ENCODE measurements around the gene DGCR8.

Gene DGCR8

DNA sequence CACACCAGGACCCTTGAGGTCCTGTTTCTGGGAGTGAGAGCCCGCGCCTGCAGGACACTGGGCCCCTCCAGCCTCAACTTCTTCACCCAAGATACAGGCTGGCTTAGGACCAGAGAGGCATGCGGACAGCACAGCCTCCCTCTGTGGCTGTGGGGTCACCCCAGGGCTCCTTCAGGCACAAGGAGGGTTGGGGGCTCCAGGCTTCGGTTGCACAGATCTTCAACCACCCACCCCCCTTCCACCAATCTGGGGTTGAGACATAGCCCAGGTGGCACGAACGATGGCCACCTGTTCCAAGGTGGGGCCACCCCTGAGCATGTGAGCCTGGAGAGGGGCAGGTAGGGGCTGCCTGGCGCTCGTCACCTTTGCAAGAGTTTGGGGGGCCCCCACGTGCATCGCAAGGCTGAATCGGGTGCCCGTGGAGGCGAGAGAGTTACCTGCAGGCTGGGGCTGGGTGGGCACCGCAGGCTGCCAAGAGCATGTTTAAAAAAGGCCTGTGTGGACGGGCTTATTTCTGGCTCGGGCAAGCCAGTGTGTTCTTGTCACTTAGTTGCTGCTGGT is 52.7 kb downstream of the DGCR8 start:
- no peak for DNase-seq (ENCODE audit: low read depth)
- TF ChIP-seq CTCF (IDR thresholded peaks at IDR 0.05; ENCODE audit: control insufficient read depth, extremely low read depth, insufficient read depth): no peak
- H3K4me3 ChIP-seq (ENCODE audit: low read depth, low read length): peak overlapping the region; percentile 77

DNA sequence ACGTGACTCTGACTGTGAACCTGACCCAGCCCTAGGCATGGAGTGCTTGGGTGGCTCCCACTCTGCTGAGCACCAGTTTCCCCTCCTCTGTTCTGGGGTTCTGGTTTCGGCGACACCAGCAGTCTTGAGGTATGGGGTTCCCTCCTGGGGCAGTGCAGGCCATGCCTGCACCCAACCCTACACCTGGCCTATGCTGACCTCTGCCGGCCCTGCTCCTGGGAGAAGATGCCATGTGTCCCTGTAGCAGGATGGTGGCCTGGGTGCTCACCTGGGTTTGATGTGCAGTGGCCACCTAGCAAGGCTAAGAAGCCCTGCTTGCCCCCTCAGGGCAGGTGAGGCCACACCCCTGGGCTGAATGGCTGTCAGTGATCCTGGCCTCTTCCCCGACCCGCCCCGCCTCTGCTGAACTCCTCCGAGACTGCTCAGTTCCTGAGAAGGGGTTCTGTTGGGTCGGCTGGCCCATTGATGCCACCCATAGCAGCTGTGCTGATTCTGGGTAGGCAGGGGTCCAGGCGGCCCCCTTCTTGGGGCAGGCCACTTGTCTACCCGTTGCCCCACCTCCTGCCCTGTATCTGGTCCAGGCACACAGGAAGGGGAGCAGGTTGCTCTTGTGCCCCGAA is 54.0 kb downstream of the DGCR8 start:
- DNase-seq (ENCODE audit: low read depth): no peak
- H3K4me3 ChIP-seq (ENCODE audit: low read depth, low read length): no peak overlapping the region
- no peak for TF ChIP-seq CTCF (IDR thresholded peaks at IDR 0.05; ENCODE audit: control insufficient read depth, extremely low read depth, insufficient read depth)

DNA sequence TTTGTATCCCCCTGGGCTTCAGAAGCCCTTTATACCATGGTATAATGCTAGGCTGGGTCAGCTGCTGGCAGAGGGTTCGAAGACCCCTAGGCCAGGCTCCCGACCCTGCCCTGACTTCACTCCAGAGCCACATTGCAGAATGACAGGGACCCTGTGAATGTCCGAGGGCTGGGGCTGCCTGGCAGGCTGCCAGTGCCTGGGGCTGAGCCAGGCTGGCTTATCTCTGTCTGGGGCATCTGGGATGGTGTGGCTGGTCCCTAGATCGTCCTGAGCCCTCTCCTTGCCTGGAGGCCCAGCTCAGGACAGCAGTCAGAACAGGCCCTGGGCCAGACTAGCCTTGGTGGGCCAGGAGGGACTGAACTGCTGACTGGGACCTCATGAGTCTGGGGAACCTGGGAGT is 55.2 kb downstream of the DGCR8 start:
- no peak for DNase-seq (ENCODE audit: low read depth)

DNA sequence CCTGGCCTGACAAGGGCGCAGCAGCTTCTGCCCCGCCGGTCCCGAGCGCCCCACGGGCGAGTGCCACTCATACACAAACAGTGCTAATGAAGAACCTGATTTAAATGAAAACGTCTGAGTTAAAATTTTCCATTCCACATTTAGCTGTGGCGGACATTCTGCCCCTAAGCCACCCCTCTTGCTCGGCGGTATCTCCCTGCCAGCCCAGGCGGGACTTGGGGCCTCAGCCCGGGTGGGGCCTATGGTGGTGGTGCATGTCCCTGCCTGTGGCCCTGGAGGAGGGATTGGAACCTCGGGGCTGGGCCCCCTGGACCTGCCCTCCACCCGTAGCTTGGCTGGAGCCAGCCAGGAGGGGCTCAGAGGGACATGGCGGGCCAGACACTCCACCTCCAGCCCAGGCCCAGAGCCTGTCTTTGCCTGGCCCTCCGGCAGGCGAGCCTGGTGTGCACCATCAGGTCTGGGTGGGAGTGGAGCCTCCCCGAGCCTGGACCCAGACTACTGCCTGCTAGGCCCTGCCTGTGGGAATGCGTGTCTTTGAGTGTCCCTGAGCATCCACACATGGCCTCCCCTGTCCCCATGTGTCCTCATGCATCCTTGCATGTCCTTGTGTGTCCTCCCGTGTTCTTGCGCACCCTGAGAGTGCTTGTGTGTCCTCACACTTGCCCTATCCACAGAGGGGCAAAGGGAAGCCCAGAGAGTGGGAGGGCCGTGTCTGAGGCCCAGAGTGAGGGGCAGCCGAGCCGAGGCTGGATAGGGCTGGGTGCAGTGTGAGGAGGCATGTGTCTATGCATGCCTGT is 56.0 kb downstream of the DGCR8 start:
- no peak for DNase-seq (ENCODE audit: low read depth)
- no peak for TF ChIP-seq CTCF (IDR thresholded peaks at IDR 0.05; ENCODE audit: control insufficient read depth, extremely low read depth, insufficient read depth)
- no peak overlapping the region for H3K4me3 ChIP-seq (ENCODE audit: low read depth, low read length)

More for the DNA sequence above, 55.2 kb downstream of the DGCR8 start:
- no peak for TF ChIP-seq CTCF (IDR thresholded peaks at IDR 0.05; ENCODE audit: control insufficient read depth, extremely low read depth, insufficient read depth)
- no peak overlapping the region for H3K4me3 ChIP-seq (ENCODE audit: low read depth, low read length)

GRCh38 chr22:20136603-20136873 is 56.5 kb downstream of the DGCR8 start:
- no peak overlapping the region for H3K4me3 ChIP-seq (ENCODE audit: low read depth, low read length)
- DNase-seq (ENCODE audit: low read depth): no peak
- no peak for TF ChIP-seq CTCF (IDR thresholded peaks at IDR 0.05; ENCODE audit: control insufficient read depth, extremely low read depth, insufficient read depth)

DNA sequence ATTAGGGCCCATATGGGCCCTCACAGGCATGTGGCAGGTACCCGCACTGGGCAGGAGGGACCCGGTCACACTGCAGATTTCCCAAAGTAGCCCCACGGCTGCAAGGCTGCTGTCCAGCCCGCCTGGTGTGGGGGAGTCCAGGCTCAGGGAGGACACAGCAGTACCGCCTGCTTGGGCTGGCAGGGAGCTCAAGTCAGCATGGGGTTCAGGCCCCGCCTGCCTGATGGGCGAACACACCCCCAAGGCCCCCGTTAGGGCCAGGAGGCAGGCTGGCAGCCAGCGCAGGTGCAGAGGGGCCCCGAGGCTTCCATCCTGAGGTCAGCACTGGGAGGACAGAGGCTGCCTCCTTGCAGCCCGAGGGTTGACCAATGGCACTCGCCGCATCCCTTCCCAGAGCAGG is 57.1 kb downstream of the DGCR8 start:
- no peak for DNase-seq (ENCODE audit: low read depth)
- no peak overlapping the region for H3K4me3 ChIP-seq (ENCODE audit: low read depth, low read length)
- TF ChIP-seq CTCF (IDR thresholded peaks at IDR 0.05; ENCODE audit: control insufficient read depth, extremely low read depth, insufficient read depth): no peak

All from LNCaP clone FGC (cell line).